ENCODE data around the gene UBR3. TPM values are rescaled to one million over a fixed set of nuclear protein-coding genes. Genes with fewer than 3 reads are reported as not detected.
A peak's percentile ranks its signal among the peaks of the same experiment; 100 is the strongest.

The UBR3 gene
- total RNA-seq, 4 donors from 2014 or later = 40.0 to 147 (median 87.7) TPM

DNA sequence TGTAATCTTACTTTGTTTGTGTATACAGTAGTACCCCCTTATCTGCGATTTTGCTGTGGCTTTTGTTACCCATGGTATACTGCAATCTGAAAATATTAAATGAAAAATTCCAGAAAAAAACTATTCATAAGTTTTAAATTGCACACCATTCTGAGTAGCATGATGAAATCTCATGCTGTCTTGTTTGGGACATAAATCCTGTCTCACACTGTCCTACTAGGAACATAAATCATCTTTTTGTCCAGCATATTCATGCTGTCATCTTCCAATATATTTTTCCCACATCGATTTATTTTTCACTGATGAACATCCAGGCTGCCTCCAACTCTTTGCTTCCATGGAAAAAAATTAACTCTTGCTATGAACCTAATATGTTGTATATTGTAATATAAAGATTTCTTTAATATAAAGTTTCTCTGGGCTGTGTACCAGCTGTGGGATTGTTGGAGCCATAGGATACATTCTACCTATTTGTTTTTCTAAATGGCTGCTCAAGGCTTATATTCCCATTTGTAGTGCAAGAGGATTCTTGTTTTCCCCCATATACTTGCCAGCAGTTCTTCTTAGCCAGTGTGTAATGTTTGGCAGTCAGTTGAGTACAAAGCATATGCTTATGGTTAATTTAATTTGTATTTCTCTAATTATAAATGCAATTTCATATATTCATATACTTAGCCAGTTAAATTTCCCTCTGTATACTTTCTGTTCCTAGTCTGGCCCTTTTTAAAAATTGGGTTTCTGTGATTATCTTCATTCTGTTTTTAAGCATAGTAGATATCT, 236.4 kb downstream of the UBR3 start:
- Histone ChIP-seq H3K4me1 (no peaks in the 10 kb centered on the region), H3K27me3 (no peaks in the 10 kb centered on the region), H3K36me3 (peaks cover 0 to 2% of the 10 kb centered on the region in 2 donors), H3K9me3 (peaks cover 0 to 3% of the 10 kb centered on the region in 2 donors), H3K27ac (no peak overlapping the region), H3K4me3 (no peak overlapping the region)
- TF ChIP-seq, protein P1, sequence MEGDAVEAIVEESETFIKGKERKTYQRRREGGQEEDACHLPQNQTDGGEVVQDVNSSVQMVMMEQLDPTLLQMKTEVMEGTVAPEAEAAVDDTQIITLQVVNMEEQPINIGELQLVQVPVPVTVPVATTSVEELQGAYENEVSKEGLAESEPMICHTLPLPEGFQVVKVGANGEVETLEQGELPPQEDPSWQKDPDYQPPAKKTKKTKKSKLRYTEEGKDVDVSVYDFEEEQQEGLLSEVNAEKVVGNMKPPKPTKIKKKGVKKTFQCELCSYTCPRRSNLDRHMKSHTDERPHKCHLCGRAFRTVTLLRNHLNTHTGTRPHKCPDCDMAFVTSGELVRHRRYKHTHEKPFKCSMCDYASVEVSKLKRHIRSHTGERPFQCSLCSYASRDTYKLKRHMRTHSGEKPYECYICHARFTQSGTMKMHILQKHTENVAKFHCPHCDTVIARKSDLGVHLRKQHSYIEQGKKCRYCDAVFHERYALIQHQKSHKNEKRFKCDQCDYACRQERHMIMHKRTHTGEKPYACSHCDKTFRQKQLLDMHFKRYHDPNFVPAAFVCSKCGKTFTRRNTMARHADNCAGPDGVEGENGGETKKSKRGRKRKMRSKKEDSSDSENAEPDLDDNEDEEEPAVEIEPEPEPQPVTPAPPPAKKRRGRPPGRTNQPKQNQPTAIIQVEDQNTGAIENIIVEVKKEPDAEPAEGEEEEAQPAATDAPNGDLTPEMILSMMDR (IDR thresholded peaks at IDR 0.05) = no peak
- TF ChIP-seq POLR2A (IDR thresholded peaks at IDR 0.05) = no peak
- DNase-seq = no peak
- intact Hi-C loops (cut with DNase I; ENCODE audit: low total_unique reads) = no loop called here

DNA sequence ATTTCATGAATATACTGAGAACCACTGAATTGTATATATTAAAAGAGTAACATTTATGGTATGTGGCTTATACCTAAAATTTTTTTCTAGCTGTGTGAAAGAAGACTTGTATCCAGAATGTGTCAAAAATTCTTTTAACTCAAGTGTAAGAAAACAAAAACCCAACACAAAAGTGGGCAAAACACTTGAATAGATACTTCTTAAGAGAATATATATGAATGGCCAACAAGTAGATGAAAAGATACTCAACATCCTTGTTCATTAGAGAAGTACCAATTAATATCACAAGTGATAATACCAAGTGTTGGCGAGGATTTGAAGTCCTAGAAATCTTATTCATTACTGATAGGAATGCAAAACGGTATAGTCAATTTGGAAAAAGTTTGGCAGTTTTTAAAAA, 243.5 kb downstream of the UBR3 start:
- Histone ChIP-seq H3K9me3 (peaks cover 0 to 8% of the 10 kb centered on the region in 2 donors), H3K4me1 (no peaks in the 10 kb centered on the region), H3K27ac (no peak overlapping the region), H3K27me3 (no peaks in the 10 kb centered on the region), H3K4me3 (no peak overlapping the region), H3K36me3 (no peaks in the 10 kb centered on the region)
- no peak for DNase-seq
- no peak for TF ChIP-seq POLR2A (IDR thresholded peaks at IDR 0.05)
- TF ChIP-seq, protein P1 (IDR thresholded peaks at IDR 0.05) = no peak
- intact Hi-C loops (cut with DNase I; ENCODE audit: low total_unique reads) = no loop called here

DNA sequence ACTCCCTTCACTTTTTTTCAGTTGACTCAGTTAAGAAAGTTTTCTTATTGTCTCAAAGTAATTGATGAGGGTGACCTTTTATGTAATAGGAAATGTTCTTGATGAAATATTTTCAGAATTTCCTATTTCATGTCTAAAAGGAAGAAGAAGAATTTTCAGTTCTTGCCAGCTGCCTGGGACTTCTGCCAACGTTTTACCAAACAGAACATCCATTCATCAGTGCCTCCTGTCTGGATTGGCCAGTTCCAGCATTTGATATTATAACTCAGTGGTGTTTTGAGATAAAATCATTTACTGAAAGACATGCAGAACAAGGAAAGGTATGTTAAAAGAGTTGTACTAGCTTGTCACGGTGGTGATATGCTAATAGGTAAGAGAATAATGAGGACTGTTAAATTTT, 246.0 kb downstream of the UBR3 start:
- H3K4me1 ChIP-seq = no peaks in the 10 kb centered on the region
- no peaks in the 10 kb centered on the region for H3K27me3 ChIP-seq
- intact Hi-C loops (cut with DNase I; ENCODE audit: low total_unique reads) = no loop called here
- DNase-seq = peak; percentile 20 to 45
- TF ChIP-seq POLR2A (IDR thresholded peaks at IDR 0.05) = no peak
- TF ChIP-seq, protein P1 (IDR thresholded peaks at IDR 0.05) = no peak
- no peak overlapping the region for H3K4me3 ChIP-seq
- no peak overlapping the region for H3K27ac ChIP-seq
- peaks cover 0 to 8% of the 10 kb centered on the region in 2 donors for H3K9me3 ChIP-seq
- no peaks in the 10 kb centered on the region for H3K36me3 ChIP-seq

DNA sequence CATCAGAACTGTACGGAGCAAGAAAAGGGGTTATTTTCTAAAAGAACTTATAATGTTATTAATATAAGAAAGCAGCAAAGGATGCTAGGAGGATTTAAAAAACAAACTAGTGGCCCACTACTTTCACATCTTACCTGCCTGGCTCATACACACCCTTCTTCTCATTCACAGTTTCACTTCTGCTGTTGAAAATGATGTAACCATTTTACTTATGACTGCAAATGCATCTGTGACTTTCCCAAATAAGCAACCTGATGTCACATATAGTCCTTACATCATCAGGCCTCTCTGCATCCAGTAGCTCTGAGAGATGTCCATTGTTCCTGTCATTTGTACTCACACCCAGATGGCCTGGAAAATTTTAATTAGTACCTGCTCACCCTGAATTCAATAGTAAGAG, 248.9 kb downstream of the UBR3 start:
- Histone ChIP-seq H3K9me3 (no peaks in the 10 kb centered on the region), H3K27me3 (no peaks in the 10 kb centered on the region), H3K4me3 (no peak overlapping the region), H3K4me1 (no peaks in the 10 kb centered on the region), H3K27ac (no peak overlapping the region), H3K36me3 (no peaks in the 10 kb centered on the region)
- intact Hi-C loops (cut with DNase I; ENCODE audit: low total_unique reads) = no loop called here
- TF ChIP-seq POLR2A (IDR thresholded peaks at IDR 0.05) = no peak
- TF ChIP-seq, protein P1 (IDR thresholded peaks at IDR 0.05) = no peak
- no peak for DNase-seq

DNA sequence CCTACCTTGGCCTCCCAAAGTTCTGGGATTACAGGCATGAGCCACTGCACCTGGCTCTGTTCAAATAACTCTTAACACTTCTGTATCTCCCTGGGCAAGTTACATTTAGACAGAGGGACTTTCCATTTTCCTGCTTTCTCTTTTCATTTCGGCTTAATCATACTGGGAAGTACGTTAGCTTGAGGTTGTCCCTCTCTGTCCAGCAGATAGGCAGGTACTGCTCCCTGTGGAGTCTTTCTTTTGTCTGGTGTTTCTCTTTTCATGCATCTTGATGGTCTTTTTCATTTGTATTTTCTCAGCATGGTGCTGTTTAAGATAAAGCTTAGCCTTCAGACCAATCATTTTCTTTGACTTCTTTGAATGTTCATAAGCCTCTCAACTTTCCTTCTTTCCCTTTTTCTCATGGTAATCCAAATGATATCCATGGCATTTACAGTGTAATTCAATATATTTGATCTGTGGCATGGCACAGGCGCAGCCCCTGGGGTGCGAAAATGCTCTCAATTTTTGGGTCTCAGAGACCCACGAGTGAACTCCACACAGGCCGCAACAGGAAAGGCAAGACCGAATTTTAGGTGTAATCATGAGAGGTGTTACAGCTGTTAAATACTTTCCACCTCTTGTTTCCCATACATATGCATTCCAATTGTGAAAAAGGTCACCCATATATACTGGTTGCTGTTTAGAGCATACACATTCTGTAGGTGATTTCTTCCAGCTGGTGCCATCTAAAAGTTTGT, 250.7 kb downstream of the UBR3 start:
- H3K27ac ChIP-seq = no peak overlapping the region
- no peaks in the 10 kb centered on the region for H3K4me1 ChIP-seq
- H3K36me3 ChIP-seq = no peaks in the 10 kb centered on the region
- no peaks in the 10 kb centered on the region for H3K9me3 ChIP-seq
- no peak for TF ChIP-seq POLR2A (IDR thresholded peaks at IDR 0.05)
- TF ChIP-seq, protein P1 (IDR thresholded peaks at IDR 0.05) = no peak
- no peak for DNase-seq
- no peak overlapping the region for H3K4me3 ChIP-seq
- H3K27me3 ChIP-seq = no peaks in the 10 kb centered on the region
- intact Hi-C loops (cut with DNase I; ENCODE audit: low total_unique reads) = no loop called here
